Ramos (cell line): ENCODE results near the gene IRX6.

Experiments
- in situ Hi-C: fragments of 300-500 bp; cut with MboI; formaldehyde crosslinking; loops from one replicate; pipeline ENCODE4 v1.14.3; 2022; ENCODE audit warnings: low sequenced_read_pairs; ENCODE audit not compliant: unreplicated experiment

IRX6 gene

GRCh38 chr16:55323637-55324271, at the start of gene IRX6:
Gene IRX6 (plus strand): TSS chr16:55324203. CDS start chr16:55325092, 889 bp downstream.
- in situ Hi-C loops, result no loop called here

GRCh38 chr16:55274391-55274790, 49.6 kb upstream of the IRX6 start:
- in situ Hi-C loops, result no loop called here

- in situ Hi-C loops, result no loop called here
Observed at GRCh38 chr16:55275167-55275566, 48.8 kb upstream of the IRX6 start.

- in situ Hi-C loops, result no loop called here
Observed at GRCh38 chr16:55275869-55276268, 48.1 kb upstream of the IRX6 start.

- in situ Hi-C loops, result no loop called here
Observed at GRCh38 chr16:55277536-55277935, 46.5 kb upstream of the IRX6 start.

GRCh38 chr16:55279598-55279997, 44.4 kb upstream of the IRX6 start:
- in situ Hi-C loops, result no loop called here

- in situ Hi-C loops, result no loop called here
Observed at GRCh38 chr16:55280587-55280986, 43.4 kb upstream of the IRX6 start.

GRCh38 chr16:55282441-55282840, 41.6 kb upstream of the IRX6 start:
- in situ Hi-C loops, result no loop called here

- in situ Hi-C loops, result no loop called here
Observed at GRCh38 chr16:55283812-55284717, 39.9 kb upstream of the IRX6 start.

GRCh38 chr16:55284718-55285099, 39.3 kb upstream of the IRX6 start:
- in situ Hi-C loops, result no loop called here

- in situ Hi-C loops, result no loop called here
Observed at GRCh38 chr16:55285586-55285985, 38.4 kb upstream of the IRX6 start.

GRCh38 chr16:55289353-55289752, 34.6 kb upstream of the IRX6 start:
- in situ Hi-C loops, result no loop called here

- in situ Hi-C loops, result no loop called here
Observed at GRCh38 chr16:55291847-55292246, 32.2 kb upstream of the IRX6 start.

GRCh38 chr16:55292491-55292890, 31.5 kb upstream of the IRX6 start:
- in situ Hi-C loops, result no loop called here

- in situ Hi-C loops, result no loop called here
Observed at GRCh38 chr16:55294129-55294528, 29.9 kb upstream of the IRX6 start.

- in situ Hi-C loops, result no loop called here
Observed at GRCh38 chr16:55294931-55295342, 29.1 kb upstream of the IRX6 start.

- in situ Hi-C loops, result no loop called here
Observed at GRCh38 chr16:55297062-55297909, 26.7 kb upstream of the IRX6 start.

GRCh38 chr16:55297910-55298479, 26.0 kb upstream of the IRX6 start:
- in situ Hi-C loops, result no loop called here

- in situ Hi-C loops, result no loop called here
Observed at GRCh38 chr16:55301385-55302008, 22.5 kb upstream of the IRX6 start.

GRCh38 chr16:55302635-55303034, 21.4 kb upstream of the IRX6 start:
- in situ Hi-C loops, result no loop called here
